ENCODE data around the gene RPL36.
"Not testable (repeated sequence)": the region's sequence is repeated elsewhere in the genome, so short reads cannot be mapped to it uniquely, and the experiment has no call there.

The RPL36 gene

DNA sequence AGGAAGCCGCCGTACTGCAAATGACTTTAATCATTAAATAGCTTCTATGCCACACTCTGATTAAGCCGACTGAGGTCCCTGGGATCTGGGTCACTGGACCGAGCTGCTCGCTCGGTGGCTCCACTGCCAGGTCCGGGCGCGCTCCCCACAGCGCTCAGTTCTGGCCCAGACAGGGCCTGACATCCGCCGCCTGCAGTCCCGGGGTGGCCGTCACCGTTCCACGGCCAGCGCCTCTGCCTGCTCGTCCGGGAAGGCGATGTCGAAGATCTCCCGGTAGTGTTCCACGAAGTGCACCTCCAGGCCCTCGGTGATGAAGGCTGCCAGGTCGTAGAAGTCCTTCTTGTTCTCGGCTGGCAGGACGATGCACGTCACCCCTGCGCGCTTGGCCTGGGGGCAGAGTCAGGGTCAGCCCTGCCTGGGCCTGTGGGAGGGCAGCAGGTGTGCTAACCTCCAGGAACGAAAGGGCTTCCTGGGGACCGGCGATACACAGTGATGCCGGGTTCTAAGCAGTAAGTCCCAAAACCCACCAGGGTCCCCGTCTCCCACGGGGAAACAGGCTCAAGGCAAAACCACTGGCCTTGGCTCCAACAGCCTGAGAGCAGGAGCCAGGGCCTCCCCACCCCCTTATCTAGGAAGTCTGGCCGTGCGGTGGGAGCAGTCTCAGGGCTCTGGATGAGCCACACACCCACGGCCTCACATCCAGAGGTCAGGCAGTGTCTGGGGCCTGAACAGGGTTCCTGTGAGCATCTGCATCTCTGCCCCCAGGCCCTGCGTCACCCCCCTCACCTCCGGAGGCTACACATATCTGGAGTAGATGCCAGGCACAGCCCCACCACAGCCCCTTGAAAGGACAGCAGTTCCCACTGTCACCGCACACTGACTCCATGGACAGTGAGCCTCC is 2.0 kb downstream of the RPL36 start:
- peak in 2 of 6 experiments; percentile 27 to 32 for DNase-seq

DNA sequence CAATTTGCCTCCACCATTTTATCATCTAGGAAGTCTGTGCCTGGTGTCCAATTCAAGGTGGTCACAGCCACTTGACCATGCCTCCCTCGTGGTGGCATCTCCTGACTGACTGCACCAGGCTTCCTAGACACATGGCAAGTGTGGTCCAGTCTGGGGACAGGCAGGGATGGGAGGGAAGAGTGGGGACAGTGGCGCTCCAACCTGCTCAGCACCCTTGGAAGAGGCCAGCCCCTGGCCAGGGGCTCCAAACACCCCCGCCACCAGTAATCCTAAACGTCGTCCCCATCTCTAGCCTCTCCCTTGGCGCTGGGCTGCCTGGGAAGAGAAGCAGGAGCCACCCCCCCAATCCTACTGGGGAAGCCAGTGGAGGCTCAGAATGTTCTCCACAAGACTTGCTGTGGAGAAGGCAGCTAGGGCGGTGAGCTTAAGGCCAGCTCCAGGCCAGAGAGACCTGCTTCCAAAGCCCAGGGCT is 2.7 kb downstream of the RPL36 start:
- DNase-seq: no peak

DNA sequence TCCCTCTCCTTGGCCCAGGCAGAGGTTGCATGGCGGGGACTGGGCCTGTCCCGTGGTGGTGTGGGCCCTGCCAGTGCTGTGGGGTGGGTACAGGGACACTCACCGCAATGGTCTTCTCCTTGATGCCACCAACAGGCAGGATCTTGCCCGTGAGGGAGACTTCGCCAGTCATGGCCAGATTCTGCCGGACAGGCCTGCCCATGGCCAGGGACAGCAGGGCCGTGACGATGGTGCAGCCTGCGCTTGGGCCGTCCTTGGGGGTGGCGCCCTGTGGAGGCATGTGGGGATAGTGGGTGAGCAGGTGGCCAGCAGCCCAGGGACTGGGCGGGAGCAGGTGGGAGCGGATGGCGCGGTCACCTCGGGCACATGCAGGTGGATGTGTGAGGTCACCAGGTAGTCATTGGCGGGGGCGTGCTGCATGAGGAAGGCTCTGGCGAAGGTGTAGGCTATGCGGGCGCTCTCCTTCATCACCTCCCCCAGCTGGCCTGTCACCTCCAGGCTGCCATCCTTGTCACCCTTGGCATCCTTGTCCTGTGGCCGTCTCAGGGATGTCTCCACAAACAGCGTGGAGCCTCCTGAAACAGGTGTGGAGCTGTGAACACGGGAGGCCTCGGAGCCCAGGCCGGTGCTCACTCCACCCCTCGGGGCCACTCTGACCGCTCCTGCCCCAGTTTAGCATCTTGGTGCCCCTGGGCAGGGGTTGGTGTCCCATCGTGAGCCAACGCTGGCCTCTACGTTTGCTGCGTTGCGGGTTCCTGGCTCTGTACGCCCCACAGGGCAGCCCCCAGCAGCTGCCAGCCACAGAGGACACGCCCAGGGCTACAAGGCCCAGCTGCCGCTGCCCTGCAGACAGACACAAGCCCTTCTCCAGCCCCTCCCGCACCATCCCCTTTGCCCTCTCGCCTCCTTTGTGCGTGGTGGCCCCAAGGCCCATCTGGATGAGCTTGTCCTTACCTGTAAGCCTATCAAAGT is 3.4 kb downstream of the RPL36 start:
- DNase-seq: no peak

DNA sequence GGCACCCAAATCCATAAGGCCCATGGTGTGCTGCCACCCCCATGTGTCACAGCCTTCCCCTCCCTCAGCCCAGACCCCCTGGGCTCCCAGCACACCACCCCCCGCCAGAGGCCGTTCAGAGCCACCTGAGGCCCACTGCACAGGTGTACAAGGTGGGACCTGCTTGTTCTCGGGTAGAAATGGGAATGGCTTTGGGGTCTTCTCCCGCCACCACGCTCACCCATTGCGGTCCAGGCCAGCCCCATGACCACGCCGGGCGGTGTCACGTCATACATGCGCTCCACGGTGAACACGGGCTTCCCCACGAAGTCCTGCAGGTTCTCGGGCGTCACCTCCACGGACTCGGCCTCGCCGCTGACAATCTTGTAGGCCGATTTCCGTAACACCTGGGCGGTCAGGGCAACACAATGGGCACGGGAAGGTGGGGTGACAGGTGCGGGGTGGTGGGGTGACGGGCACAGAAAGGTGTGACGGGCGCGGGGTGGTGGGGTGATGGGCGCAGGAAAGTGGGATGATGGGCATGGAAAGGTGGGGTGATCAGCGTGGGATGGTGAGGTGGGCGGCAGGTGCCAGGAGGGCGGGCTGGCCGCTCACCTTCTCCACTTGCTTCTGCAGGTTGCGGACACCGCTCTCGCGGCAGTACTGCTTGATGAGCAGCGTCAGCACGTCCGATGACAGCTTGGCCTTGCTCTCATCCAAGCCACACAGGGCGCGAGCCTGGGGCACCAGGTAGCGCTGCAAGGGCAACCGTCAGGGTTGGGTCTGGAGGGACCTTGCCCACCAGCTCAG is 4.3 kb downstream of the RPL36 start:
- no peak for DNase-seq

DNA sequence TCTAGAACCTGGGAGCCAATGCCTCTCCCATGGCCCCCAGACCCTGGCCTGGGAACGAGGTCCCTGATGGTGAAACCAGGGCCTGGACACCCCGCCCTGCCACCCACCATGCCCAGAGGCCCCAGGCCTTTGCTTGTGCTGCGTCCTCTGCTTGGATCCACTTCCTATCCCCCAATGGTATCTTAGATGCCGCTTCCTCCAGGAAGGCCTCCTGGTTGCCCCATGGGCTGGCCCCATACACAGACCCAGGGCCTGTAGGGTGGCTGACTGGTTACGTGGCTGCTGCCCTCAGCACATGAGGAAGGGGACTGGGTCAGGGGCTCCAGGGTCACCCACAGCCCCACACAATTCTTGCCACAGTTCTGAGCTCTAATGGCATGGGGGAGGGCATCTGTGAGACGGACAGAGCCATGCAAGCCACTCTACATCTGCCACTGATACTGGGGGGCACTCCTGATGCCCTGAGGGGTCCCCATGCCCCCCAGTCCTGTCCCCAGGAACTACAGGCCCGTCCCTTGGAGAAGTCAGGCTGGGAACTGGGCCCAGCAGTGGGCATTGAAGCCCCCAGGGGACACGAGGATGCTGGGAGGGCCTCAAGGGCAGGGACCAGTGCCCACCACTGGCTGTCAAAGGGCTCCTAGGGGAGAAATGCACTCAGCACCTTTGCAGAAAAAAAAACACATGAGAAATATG is 5.0 kb downstream of the RPL36 start:
- DNase-seq: no peak

DNA sequence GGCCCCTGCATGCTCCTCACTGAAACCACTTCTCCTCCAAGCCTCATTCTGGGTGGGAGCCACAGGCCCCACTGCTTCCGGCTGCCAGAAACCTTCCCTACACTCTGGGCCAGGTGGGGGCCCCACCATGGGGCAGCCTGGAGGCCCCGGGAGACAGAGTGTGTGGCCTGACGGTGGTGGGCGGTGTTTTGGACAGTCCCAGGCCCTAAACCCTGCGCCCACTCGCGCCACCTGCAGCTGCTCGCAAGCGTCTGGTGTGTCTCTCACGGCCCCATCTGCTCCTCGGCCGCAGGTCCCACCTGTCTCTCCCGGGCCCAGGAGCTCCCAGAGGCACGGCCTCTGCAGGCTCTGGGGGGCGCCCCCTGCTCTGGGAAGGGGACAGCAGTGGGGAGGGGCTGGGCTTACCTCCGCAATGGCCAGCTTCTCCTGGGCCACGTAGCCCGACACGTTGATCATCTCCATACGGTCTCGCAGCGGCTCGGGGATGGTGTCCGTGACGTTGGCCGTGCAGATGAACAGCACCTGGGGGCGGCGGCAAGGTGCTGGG is 5.6 kb downstream of the RPL36 start:
- no peak for DNase-seq

DNA sequence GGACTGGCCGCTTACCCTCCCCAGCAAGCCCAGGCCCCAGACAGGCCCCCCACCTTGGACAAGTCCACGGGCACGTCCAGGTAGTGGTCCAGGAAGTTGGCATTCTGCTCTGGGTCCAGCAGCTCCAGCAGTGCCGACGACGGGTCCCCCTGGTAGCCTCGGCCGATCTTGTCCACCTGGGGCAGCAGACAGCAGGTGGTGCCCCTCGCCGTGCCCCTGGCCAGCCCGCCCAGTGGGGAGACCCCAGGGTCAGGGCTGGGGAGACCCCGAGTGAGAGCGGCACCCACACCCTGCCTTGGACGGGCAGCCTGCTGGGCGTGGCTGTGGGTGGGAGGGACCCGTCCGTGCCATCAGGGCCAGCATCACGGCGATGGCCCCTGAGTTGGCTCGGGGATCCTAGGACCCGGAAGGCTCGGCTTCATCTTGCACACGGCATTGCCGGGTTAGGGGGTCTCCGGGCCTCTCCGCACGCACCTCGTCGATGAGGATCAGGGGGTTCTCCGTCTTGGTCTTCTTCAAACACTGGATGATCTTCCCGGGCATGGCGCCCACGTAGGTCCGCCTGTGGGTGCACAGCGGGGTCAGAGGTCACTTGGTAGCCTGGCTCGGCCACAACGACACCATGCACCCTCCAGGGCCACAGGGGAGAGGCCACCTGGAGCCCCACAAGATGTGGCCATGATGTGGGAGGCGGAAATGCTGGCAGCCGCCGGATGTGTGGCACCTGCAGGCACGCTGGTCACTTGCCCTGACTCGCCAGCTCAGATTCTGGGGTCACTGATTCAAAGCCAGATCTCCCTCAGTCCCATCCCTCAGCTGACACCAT is 6.3 kb downstream of the RPL36 start:
- no peak for DNase-seq

DNA sequence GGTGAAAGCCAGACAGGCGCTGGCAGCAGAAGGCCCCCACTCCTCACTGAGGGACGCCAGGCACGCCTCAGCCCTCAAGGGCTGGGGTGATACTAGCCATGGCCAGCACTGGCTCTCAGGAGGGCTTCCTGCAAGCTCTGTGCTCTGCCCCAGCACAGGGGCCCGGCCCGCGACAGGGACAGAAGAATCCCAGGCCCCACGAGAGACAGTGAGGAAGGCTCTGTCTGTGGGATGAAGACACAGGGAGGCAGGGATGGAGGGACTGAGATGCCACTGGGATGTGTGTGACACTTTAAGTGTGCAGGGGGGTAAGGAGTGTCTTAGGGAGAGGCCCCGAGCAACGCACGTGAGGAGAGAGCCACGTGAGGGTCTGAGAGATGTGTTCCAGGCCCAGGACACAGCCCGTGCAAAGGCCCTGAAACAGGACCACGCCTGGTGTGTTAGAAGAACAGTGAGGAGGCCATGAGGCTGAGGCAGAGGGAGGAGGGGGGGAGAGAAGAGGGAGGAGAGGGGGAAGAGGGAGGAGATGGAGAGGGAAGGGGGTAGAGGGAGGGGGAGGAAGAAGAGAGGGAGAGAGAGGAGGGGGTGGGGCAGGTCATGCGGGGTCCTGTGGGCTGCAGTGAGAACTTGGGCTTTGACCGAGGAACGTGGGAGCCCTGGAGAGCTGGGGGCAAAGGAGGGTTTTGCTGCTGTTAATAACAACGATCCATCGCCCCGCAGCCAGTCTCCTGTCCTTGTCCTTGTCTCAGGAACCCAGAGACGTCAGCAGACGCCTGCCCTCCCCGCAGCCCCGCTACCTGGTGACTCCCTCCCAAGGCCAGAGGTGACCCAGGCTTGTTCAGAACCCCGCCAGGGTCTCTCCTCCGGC is 7.2 kb downstream of the RPL36 start:
- DNase-seq: no peak

DNA sequence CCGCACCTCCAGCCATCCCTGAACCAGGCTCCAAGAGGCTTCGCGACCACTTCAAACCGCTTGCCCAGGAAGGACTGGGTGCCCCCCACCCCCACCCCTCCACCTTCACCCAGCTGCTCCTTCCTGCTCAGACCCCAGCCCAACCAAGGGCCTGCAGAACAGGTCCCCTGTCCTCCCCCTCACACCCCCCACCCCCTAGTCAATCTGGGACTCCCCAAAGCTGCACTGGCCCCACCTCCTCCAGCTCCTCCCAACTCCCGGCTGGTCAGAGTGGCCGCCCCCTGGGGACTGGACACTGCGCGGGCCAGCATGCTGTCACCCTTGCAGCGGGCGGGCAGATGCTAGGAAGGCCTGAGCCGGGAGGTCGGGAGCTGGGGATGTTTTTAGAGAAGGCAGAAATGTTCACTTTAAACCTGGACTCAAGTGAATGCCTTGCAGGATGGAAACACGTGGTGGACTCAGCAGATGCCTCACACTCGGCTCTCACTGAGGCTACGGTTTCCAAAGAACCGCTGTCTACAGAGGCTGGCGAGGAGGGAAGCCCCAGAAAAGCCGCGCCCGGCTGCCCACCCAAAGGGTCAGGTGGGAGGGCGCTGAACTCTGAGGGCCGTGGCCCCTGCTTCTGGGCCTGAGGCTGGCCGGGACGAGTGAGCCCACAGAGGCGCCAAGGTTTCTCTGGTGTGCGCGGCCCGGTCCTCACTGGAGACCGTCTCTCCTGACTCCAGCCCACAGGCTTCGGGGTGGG is 8.0 kb downstream of the RPL36 start:
- no peak for DNase-seq

DNA sequence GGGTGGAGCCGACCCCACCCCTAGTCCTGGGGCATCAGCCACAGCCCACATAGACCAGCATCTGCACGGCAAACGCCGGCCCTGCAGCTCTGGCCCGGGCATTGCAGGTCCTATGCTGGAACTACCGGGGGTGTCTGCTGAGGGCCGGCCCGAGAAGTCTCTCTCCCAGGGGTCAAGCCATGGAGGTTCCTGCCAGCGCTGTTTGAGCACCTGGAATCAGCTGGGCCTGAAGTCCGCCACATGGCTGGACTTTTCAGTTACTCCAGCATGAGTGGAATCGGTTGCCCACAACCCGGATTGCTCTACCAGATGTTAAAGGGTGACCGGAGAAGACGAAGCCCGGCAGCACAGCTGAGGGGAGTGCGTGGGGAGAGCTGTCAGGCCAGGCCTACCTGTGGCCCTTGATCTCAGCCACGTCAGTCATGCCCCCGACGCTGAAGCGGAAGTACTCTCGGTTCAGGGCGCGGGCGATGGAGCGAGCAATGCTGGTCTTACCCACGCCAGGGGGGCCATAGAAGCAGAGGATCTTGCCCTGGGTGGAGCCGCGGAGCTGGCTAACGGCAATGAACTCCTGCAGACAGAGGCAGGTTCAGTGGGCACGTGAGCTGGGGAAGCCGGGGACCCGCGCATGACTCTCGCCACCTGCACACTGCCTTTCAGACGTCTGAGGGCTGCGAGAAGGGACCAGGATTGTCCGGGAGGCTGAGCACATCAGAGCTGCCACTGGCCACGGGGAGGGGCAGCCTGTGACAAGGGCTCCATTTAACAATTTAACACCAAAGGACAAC is 8.7 kb downstream of the RPL36 start:
- DNase-seq: no peak

DNA sequence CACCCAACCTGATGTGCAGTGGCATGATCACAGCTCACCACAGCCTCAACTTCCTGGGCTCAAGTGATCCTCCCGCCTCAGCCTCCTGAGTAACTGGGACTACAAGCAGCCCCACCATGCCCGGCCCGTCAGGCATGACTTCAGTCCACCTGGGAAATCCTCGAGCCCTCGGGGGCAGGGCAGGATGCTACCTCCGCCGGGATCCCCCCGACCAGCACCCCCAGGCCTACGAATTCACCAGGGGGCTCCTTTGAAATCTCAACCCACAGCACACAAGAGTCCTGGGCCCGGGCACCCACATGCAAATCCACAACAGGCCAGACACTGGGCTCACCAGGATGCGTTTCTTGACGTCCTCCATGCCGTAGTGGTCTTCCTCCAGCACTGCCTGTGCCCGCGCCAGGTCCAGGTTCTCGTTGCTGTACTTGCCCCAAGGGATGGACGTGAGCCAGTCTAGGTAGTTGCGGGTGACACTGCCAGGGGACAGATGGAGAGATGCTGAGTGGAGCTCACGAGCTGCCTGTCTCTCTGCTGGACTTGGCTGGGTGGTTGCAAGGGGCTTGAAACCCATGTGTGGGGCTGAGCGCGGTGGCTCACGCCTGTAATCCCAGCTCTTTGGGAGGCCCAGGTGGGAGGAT is 10.5 kb downstream of the RPL36 start:
- no peak for DNase-seq

DNA sequence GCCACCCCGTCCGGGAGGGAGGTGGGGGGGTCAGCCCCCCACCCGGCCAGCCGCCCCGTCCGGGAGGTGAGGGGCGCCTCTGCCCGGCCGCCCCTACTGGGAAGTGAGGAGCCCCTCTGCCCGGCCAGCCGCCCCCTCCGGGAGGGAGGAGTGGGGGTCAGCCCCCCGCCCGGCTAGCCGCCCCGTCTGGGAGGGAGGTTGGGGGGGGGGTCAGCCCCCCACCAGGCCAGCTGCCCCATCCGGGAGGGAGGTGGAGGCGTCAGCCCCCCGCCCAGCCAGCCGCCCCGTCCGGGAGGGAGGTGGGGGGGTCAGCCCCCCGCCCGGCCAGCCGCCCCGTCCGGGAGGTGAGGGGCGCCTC is 11.9 kb downstream of the RPL36 start:
- DNase-seq: not testable (repeated sequence)

DNA sequence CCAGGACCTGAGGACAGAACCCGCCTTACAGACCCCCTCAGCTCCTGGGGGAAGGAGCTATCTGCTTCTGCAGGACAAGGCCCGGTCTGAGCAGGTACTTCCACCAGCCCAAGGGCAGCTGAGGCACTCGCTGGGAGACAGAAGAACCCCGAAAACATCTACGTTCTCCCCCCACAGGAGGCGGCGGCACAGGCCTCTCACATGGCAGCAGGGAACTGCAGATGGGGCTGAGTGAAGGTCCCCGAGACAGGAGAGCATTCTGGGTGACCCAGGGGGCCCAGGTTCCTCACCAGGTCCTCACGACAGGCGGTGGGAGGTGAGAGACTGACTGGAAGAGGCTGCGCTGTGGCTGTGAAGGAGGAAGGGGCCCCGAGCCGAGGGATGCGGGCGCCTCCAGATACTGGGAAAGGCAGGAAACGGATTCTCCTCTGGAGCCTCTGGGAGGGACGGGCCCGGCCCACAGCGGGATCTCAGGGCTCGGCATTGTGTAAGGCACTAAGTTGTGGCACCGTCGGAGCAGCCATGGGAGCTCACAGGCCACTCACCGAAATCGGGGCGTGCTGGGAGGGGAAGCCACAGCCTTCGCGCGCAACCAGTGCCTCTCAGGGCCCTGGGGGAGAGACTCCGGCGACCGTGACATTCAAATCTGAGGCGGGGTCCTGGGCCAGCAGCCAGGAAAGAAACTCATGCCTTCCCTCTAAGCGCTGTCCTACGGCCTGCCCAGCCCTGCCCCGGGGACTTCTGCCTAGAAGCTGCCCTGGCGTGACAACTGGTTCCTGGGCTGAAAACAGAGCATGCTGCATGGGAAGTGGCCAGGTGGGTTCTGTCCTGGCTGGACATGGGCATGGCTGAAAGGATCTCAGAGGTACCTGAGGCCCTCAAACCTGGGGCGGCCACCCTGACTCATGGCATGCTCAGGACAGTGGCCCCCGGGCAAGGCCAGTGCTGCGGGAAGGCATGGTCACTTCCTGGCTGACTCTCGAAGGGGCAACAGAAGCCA is 14.0 kb downstream of the RPL36 start:
- no peak for DNase-seq

DNA sequence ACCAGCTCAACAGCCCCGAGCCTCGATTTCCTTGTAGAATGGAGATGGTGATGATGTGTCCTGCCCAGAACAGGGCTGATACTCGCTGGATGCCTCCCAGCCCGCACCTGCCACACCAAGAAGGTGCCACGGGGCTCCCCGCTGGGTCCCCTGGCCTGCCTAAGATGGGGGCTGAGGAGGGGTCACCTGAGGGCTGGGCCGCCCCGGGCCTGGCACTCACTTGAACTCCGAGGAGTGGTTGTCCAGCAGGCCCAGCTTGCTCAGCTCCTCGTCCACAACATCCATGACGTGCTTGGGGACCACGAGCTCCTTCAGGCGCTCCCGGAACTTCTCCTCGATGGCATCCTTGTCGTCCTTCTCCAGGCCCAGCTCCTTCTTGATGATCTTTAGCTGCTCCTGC is 15.5 kb downstream of the RPL36 start:
- no peak for DNase-seq

DNA sequence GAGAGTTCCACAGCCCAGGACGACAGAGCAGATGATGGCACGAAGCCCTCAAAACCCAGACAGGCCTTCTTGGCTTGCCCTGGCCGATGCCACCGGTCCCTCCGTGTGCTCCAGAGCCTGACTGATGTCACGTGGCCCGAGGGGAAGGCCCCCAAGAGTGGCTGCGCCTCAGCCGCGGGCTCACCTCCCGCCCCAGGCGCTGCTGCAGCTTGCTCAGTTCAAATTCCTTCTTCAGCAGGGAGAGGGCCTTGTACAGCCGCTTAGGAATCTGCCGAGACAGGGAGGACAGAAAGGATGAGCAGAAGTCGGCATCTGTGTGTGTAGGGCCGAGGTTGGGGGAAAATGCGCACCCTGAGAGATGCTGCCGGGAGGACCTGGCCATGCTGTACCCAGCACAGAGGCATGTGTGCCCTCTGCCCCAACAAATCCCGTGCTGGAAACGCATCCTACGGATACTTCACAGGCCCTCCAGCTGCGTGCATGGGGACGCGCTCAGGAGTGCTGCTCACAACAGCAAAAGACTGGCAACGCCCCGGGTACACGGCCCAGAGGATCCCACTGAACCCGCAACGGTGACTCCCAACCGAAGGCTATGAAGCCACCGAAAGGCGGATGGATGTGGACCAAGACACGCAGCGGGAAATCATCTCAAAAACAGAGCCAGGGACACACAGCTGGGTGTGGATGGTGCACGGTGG is 16.9 kb downstream of the RPL36 start:
- DNase-seq: no peak
